ENCODE data around the gene ATP2C2.
"Not testable (repeated sequence)": the region's sequence is repeated elsewhere in the genome, so short reads cannot be mapped to it uniquely, and the experiment has no call there.

ATP2C2 gene, protein sequence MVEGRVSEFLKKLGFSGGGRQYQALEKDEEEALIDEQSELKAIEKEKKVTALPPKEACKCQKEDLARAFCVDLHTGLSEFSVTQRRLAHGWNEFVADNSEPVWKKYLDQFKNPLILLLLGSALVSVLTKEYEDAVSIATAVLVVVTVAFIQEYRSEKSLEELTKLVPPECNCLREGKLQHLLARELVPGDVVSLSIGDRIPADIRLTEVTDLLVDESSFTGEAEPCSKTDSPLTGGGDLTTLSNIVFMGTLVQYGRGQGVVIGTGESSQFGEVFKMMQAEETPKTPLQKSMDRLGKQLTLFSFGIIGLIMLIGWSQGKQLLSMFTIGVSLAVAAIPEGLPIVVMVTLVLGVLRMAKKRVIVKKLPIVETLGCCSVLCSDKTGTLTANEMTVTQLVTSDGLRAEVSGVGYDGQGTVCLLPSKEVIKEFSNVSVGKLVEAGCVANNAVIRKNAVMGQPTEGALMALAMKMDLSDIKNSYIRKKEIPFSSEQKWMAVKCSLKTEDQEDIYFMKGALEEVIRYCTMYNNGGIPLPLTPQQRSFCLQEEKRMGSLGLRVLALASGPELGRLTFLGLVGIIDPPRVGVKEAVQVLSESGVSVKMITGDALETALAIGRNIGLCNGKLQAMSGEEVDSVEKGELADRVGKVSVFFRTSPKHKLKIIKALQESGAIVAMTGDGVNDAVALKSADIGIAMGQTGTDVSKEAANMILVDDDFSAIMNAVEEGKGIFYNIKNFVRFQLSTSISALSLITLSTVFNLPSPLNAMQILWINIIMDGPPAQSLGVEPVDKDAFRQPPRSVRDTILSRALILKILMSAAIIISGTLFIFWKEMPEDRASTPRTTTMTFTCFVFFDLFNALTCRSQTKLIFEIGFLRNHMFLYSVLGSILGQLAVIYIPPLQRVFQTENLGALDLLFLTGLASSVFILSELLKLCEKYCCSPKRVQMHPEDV

DNA sequence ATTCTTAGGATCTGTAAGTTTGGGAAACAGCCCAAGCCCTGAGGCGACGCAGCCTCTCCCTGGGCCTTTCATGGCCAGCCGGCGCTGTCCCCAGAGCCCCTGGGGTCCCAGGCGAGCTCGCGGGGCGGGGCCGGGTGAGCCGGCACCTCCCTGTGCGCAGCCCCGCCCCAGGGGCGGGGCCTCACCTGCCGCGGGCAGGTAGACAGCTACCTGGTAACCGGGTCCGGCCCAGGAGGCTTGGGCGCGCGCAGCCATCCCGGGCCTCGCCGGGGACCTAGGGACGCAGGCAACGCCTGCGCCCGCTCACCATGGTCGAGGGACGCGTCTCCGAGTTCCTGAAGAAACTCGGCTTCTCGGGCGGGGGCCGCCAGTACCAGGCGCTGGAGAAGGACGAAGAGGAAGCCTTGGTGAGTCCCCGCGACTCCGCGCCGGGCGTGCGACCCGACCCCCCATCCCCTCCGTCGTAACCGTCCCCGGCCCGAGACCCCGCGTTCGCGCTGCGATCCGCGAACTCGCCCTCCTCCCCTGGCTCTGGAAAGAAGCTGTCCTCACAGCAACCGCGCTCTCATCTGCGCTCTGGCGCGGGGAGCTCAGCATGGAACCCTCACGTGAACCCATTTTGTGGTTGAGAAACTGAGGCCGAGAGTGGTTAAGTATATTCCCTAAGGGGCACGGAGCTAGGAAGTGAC is at the start of gene ATP2C2:
Gene ATP2C2 (plus strand): TSS at position 231 of the 689 bp plus-strand sequence. CDS start 78 bp downstream, at position 309.
- DNase-seq = no peak

DNA sequence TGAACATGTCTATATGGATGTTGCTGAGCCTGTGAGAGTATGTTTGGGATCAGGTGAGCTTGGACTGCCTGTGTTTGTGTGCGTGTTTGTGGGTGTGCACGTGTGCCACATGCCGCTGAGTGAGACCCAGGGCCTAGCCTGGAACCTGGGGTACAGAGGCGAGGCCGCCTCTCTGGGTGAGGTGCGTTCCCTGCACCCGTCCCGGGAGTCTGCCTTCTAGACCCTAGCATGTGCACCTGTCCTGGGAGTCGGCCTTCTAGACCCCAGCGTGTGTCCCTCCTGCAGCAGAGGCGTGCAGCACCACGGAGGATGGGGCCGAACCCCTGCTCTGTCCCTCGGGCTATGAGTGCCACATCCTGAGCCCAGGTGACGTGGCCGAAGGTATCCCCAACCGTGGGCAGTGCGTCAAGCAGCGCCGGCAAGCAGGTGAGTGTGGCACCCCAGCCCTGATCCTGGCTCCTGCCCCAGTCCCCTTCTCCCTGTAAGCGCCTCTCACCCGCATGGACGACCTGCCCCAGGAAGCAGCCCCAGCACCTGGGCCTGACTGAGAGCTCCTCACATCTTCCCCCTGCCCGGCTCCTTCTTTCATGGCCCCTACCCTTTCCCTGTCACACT is 49.1 kb upstream of the ATP2C2 start:
- DNase-seq = no peak

DNA sequence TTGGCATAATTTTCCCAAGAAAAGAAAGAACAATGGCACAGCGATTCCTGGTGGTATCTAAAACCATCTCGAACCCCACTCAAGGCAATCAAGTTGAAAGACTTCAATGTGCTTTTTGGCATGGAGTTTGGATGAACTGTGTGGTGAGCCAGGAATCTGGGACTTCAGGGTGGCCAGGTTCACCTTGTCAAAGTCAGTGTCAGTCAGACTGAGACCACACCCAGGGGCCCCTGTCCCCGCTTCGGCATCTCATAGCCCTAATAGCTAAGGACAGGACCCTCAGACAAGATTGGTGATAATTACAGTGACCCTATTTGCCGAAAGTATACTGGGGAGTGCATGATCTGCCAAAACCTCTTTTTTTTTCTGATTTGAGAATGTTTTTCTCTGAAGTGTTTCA is 47.8 kb upstream of the ATP2C2 start:
- no peak for DNase-seq

DNA sequence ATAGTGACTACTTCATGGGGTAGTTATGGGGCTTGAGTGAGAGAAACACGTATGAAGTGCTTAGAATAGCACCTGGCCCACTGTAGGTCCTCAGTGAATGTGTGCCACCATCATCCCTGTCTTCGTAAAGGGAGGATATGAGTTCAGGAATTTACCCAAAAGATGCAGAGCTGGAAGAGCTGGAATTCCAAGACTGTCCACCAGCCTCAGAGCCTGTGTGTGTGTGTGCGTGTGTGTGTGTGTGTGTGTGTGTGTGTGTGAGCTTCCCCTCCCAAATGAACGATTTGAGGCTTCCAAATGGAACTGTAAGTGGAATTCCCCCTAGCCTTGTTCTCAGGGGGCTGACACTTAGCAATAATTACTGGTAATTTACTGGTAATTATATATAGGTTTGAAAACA is 46.4 kb upstream of the ATP2C2 start:
- no peak for DNase-seq

DNA sequence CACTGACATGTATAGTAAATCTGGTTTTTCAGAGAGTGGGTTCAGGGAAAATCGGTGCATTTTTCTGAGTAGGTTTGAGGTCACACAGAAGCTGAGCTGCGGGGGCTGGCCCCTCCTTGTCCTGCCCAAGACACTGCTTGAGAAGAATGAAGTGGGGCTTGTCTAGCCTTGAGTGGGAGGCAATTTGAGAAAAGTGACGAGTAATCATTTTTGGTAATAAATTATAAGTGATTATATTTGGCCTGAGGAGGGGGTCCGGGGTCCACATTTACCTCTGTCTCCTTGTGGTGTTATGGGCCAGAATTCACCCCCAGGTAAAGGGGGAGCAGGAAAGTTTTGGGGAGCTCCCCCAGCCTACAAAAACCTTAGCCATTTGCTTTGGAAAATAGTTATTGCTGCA is 45.6 kb upstream of the ATP2C2 start:
- no peak for DNase-seq

DNA sequence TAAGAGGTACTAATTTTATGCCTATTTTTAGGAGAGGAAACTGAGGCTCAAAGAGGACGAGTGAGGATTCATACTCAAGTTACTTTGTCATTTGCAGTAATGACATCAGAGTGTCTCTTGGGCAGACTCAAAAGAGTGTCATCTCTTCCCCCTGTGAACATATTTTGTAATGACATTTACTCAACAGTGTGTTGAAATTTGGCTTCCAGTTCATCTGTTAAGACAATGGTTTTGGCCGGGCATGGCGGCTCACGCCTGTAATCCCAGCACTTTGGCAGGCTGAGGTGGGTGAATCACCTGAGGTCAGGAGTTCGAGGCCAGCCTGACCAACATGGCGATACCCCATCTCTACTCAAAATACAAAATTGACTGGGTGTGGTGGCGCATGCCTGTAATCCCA is 44.7 kb upstream of the ATP2C2 start:
- no peak for DNase-seq

DNA sequence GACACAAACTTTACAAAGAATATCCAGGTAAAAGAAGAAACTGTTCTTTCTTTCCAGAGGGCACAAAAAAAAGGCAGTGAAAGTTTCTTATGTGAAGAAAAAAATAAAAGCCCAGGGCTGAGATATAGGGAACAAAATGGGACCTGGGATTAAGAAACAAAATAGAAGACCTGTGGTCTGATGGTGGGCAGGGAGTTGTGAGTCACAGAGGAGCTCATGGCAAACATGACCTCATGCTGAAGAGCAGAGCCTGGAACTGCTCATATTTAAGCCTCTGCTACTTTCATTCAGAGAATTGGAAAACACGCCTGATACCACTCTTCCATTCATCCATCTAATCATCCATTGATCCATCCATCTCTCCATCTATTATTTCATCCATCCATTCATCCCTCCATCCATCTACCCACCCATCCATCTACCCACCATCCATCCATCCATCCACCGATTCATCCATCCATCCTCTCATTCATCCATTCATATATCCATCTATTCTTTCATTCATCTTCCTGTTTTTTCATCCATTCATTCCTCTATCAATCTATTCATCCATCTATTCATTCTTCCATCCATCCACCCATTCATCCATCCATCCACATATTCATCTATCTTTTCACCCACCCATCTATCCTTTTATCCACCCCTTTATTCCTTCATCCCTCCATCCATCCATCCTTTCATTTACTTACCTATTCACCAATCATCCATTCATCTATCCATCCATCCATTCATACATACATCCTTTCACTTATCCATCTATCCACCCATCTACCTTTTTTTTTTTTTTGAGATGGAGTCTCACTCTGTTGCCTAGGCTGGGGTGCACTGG is 43.7 kb upstream of the ATP2C2 start:
- no peak for DNase-seq

DNA sequence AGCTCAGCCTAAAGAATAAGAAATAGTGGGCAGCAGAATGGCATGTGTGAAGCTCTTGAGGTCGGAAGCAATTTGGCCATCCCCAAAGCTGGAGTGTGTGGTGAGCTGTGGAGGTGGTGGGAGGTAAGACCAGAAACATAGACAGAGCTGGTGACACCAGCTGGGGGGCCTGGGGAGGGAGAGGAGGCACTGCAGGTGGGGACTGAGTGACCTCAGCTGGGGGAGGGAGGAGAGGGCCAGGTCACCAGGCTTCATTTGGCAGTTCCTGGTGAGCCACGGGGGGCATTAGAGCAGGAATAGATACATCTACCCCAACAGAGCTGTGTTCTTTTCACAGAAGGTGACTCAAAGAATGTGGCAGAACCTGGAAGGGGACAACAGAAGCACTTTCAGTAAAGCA is 41.8 kb upstream of the ATP2C2 start:
- no peak for DNase-seq

DNA sequence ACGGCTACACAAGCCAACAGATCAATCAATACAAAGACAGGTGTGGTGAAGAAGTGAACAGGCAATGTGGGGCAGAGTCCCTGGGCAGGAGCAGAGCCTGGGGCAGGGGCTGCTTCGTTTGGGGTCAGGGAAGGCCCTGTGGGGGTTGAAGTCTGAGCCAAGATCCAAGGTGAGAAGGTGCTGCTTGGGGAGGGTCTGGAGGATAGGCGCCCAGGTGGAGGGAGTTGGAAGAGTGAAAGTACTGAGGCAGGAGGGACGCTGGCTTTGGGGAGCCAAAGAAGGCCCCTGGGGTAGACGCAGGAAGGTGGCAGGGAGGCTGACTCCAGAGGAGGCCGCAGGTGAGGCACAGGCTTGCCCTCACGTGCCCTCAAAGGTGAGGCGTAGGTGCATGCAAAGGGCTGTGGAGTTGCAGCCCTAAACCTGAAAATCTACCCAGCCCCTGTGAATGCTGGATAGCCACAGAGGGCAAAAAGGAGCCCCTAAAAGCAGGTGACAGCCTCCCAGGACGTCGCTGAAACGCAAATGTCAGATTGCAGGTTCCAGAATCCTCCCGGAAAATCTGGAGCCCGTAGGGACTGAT is 40.3 kb upstream of the ATP2C2 start:
- no peak for DNase-seq

DNA sequence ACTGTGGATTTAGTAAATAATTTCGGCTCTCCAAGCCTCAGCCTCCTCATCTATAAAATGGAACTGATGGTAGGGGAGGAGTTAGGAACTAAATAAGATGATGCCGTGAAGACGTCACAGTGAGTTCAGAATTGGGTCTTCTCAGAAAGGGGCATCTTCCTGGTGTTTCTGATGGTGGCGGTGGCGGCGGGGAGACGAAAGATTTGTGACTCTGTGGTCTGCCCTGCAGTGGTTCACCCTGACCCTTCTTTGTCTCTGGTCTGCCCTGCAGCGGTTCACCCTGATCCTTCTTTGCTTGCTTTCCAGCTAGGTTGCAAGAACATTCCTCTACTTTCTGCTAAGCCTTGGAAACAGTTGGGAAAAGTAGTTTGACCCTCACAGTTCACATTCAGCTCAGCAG is 39.3 kb upstream of the ATP2C2 start:
- DNase-seq = no peak

DNA sequence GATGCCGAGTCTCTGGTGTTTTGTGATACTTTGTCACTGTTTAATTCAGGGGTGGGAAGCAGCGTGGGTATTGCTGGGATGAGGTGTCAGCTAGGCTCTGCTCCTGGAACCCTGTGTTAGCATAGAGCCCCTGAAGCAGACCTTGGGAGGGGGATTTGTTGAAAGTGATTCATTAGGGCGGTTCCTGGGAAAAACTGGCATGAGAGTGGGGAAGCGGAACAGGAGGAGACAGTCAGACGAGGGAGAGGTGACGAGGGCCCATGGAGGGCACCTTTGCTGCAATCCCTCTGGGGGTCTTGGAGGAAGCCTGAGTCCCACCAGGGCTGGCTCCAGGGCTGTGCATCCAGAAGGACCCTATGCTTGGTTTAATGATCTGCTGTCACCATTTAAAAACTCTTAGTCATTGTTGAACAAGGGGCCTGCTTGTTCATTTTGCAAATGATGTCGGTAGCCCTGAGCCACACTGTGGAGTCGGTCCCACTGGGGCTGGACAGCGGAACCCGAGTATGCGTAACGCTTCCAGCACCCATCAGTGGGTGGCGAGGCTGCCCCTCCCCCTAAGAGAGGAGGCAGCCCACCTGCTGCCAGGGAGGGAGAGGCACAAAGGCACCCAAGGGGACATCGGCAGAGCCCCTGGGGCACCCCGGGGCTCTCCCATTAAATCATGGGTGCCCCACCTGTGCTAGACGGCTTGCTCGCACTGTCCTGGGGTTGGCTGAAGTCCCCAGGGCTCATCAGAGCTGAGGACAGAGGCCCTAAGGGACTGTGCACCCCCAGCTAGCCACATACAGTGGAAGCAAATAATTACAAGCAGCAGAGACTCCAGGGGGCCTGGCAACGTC is 38.3 kb upstream of the ATP2C2 start:
- no peak for DNase-seq

DNA sequence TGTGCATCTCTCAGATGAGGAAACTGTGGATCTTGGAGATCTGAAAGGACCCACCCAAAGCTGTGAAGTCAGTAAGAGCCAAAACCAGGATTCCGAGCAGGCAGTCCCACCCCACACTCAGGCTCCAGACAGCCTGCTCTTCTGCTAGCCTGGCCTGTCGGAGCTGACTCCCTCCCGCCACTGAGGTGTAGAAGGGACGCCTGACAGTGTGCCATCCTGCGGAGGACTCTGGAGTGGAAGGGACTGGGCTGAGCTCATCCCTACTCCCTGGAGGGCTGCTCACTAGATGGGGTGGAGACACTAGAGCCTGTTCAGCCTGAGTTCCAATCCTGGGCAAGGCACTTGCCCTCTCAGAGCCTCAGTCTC is 37.7 kb upstream of the ATP2C2 start:
- DNase-seq = no peak

DNA sequence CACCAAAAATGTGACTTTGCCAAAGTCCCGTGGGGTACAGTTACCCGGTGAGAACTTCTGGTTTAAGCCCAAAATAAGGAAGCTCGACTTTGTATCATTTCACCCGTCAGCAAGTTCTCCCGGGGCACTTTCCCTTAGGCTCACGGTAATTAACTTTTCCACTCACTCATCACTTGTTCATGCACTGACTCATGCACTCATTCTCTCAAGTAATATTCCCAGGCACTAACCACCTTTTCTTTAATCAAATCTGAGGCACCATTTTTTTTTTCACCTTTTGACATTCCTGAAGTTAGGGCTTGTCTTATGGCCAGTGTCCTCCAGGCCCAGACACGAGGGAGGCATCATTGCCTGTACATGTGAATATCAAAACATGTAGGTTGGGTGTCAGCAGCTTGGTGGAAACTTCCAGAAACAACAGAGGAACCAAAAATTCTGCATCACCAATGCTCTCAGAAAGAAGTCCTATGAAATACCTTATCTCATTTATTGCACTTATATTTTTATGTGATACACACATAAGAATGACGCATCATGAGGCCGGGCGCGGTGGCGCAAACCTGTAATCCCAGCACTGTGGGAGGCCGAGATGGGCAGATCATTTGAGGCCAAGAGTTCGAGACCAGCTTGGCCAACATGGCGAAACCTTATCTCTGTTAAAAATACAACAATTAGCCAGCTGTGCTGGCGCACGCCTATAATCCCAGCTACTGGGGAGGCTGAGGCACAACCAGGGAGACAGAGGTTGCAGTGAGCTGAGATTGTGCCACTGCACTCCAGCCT is 36.1 kb upstream of the ATP2C2 start:
- DNase-seq = no peak

DNA sequence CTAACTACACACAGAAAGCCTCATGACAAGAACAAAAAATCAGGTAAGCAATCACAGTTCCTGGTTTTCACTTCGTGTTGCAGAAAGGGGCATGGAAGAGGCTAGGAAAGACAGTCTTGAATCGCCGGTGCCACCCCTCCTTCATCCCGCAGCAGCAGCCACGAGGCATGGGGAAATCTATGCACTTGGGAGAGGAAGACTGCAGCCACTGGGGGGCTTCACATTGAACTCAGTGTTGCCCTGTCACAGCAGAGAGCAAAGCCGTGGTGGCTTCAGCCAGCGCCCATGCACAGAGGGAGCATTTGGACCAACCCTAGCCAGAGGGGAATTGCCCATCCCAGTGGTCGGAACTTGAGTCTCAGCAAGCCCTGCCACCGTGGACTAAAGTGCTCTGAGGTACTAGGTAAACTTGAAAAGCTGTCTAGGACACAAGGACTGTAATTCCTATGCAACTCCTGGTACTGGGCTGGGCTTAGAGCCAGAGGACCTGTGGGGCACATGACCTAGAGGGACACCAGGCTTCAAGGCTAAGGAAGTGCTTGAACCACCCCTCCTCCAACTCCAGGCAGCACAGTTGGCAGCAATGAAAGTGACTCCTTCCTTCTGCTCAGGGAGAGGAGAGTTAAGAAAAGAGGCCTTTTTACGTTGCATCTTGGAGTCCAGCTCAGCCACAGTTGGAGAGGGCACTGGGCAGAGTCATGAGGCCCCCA is 35.2 kb upstream of the ATP2C2 start:
- no peak for DNase-seq

DNA sequence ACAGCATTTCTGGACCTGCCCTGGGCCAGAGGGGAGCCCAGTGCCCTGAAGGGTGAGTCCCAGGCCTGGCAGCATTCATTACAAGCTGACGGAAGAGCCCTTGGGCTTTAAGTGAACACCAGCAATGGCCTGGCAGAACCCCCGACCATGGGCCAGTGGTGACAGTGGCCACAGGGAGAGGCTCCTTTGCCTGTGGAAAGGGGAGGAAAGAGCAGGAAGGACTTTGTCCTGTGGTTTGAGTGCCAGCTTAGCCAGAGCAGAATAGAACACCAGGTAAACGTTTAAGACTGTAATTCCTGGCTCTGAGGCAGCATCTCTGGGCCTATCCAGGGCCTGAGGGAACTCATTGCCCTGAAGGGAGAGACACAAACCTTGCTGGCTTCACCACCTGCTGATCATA is 34.3 kb upstream of the ATP2C2 start:
- DNase-seq = no peak

DNA sequence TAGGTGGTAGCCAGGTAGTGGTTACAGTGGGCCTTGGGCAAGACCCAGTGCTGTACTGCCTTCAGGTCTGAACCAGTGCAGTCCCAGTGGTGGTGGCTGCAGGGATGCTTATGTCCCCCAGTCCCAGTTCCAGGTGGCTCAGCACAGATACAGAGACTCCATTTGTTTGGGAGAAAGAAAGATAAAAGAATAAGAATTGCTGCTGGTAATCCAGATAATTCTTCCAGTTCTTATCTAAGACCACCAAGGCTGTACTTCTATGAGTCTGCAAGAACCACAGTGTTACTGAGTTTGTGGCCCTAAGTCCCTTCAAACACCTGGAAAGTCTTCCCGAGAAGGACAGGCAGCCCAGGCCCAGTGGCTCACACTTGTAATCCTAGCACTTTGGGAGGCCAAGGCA is 33.9 kb upstream of the ATP2C2 start:
- no peak for DNase-seq

DNA sequence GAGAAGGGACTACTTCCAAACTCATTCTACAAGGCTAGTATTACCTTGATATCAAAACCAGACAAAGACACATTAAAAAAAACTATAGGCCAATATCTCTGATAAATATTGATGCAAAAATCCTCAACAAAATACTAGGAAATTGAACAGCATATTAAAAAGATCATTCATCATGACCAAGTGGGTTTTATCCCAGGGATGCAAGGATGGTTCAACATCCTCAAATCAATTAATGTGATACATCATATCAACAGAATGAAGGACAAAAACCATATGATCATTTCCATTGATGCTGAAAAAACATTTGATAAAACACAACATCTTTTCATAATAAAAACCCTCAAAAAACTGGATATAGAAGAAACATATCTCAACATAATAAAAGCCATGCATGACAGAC is 31.1 kb upstream of the ATP2C2 start:
- DNase-seq = not testable (repeated sequence)

DNA sequence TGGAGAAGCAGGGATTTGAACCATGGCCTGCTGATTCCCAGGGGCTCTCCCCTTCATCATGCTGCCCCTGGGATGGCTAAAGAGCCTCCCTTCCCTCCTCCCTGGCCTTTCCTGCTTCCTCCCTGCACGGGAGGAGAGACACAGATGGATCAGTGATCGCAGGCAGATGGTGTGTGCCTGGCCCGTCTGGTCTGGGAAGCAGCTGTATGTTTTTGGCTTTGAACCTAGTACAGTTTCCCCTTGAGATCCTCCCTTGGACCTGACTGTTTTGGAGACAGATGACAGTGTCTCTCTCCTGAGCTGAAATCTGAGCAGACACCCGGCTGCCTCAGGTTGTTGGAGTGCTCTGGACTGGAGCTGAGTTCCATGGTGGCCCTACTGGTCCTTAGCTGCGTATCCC is 29.0 kb upstream of the ATP2C2 start:
- no peak for DNase-seq

DNA sequence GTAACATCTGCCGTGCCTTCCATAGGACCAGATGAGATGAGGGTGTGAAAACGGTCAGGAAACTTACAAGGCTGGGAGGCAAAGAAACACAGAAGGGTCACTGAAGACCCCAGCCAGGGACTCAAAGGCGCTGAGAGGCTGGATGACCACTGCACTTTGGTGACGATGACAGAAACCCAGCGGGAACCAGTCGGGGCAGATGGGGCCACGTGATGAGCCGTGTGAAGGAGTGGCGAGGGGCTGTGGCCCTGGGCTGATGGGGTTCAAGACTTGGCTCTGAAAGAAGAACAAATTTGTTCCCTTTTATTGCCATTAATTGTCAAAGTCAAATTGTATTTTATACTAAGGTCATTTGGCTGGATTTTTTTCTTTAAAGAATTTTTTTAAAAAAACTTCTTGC is 28.6 kb upstream of the ATP2C2 start:
- no peak for DNase-seq

Measured in CD4-positive, alpha-beta T cell treated with Interleukin-17A for 4 hours (primary cell).